PC-9 (cell line): ENCODE results near the gene SRBD1. TPM values are rescaled to one million over a fixed set of nuclear protein-coding genes. Genes with fewer than 3 reads are reported as not detected.

ENCODE experiments used
- BruUV-seq: library from RNA; stranded (reverse); fragments of 400-500 nt; replicated peaks from 2 replicates; lab custom pipeline; 2021; lab: Mats Ljungman, UMichigan
- CTCF ChIA-PET: fragments of 300-600 bp; sonication (Branson Sonifier 250); formaldehyde crosslinking; loops from one replicate; lab custom pipeline; 2022; ENCODE audit warnings: antibody characterized with exemption; lab: Charles Lee
- POLR2A ChIA-PET: fragments of 300-600 bp; sonication (Branson Sonifier 250); formaldehyde crosslinking; loops from one replicate; lab custom pipeline; 2022; ENCODE audit warnings: antibody characterized with exemption; ENCODE audit not compliant: unreplicated experiment; lab: Charles Lee
- DNase-seq, 2 experiments: peaks; one replicate each; pipeline versions ENCODE4 v3.0.0 to v3.0.0-alpha.2; 2015 to 2022; ENCODE audit warnings: mixed read lengths in 1 of 2
- H2AFZ ChIP-seq: fragments of 200-600 bp; sonication (generic); 2 replicates; pipeline ENCODE4 v1.8.1; 2017; ENCODE audit warnings: antibody characterized with exemption
- H3F3A ChIP-seq: fragments of 200-600 bp; sonication (generic); 2 replicates; pipeline ENCODE4 v1.8.1; 2017; ENCODE audit warnings: antibody characterized with exemption, mild to moderate bottlenecking, low read depth; ENCODE audit not compliant: insufficient read depth
- H3K27ac ChIP-seq: fragments of 200-600 bp; sonication (generic); 2 replicates; pipeline ENCODE4 v1.6.1; 2016; ENCODE audit warnings: mixed run types
- H3K27me3 ChIP-seq: fragments of 200-600 bp; sonication (generic); 2 replicates; pipeline ENCODE4 v1.6.1; 2016; ENCODE audit warnings: low read depth, mixed run types; ENCODE audit not compliant: insufficient read depth
- H3K36me3 ChIP-seq: fragments of 200-600 bp; sonication (generic); 2 replicates; pipeline ENCODE4 v1.6.1; 2016; ENCODE audit warnings: low read depth, mixed run types
- H3K4me1 ChIP-seq: fragments of 200-600 bp; sonication (generic); replicated peaks from 2 replicates; pipeline ENCODE4 v1.6.1; 2016; ENCODE audit warnings: mixed run types; ENCODE audit not compliant: insufficient read depth
- H3K4me2 ChIP-seq: fragments of 200-600 bp; sonication (generic); 2 replicates; pipeline ENCODE4 v1.6.1; 2017; ENCODE audit warnings: mixed run types
- H3K4me3 ChIP-seq: fragments of 200-600 bp; sonication (generic); 2 replicates; pipeline ENCODE4 v1.6.1; 2016; ENCODE audit warnings: mixed run types
- H3K79me2 ChIP-seq: fragments of 200-600 bp; sonication (generic); 2 replicates; pipeline ENCODE4 v1.6.1; 2017; ENCODE audit warnings: low read depth, mixed run types
- H3K9me2 ChIP-seq: fragments of 200-600 bp; sonication (generic); 2 replicates; pipeline ENCODE4 v1.8.1; 2017; ENCODE audit warnings: mild to moderate bottlenecking; ENCODE audit not compliant: insufficient read depth
- H3K9me3 ChIP-seq: fragments of 200-600 bp; sonication (generic); 2 replicates; pipeline ENCODE4 v1.8.1; 2016; ENCODE audit warnings: low read depth; ENCODE audit not compliant: insufficient read depth
- H4K20me1 ChIP-seq: fragments of 200-600 bp; sonication (generic); 2 replicates; pipeline ENCODE4 v1.8.1; 2017; ENCODE audit not compliant: insufficient read depth
- CTCF ChIP-seq: fragments of 200-600 bp; sonication (generic); conservative IDR thresholded peaks from 2 replicates; pipeline ENCODE4 v1.6.1; 2017; ENCODE audit warnings: mixed run types, antibody characterized with exemption, mild to moderate bottlenecking, moderate library complexity
- EZH2 ChIP-seq: fragments of 200-600 bp; sonication (generic); IDR thresholded peaks from 2 replicates; pipeline ENCODE4 v1.8.0; 2017; ENCODE audit warnings: antibody characterized with exemption, low read depth
- intact Hi-C: fragments of 100-400 bp; cut with micrococcal nuclease; formaldehyde crosslinking; loops from one replicate; pipeline ENCODE4 v1.10.0; 2022; ENCODE audit not compliant: unreplicated experiment
- total RNA-seq: library from RNA; stranded (reverse); gene quantifications from 2 replicates; pipeline ENCODE4 v1.2.3, GENCODE V29; 2021

Gene SRBD1
- total RNA-seq, 1 experiment from 2014 or later: 17.8 TPM

GRCh38 chr2:45403036-45403435 is 208.0 kb downstream of the SRBD1 start:
- H3F3A ChIP-seq: no peaks in the 10 kb centered on the region
- H3K4me2 ChIP-seq: no peak overlapping the region
- DNase-seq: no peak
- ChIA-PET CTCF (no interaction called here), POLR2A (interaction anchor here (0.7 kb wide), 1 partner anchor 747 kb away, joined by 6 read pairs; no protein-coding TSS in a partner anchor)
- BruUV-seq: no TSS peak
- H3K4me1 ChIP-seq: no peaks in the 10 kb centered on the region
- H3K36me3 ChIP-seq: 0 out of 2 replicates have a peak, but pooled peaks cover 1% of the 10 kb centered on the region
- TF ChIP-seq EZH2 (no peak), CTCF (no peak)
- intact Hi-C loops: no loop called here
- 0 out of 2 replicates have a peak, but pooled peaks cover 3% of the 10 kb centered on the region for H3K9me2 ChIP-seq
- no peaks in the 10 kb centered on the region for H3K9me3 ChIP-seq
- H3K79me2 ChIP-seq: no peaks in the 10 kb centered on the region
- H3K27me3 ChIP-seq: no peaks in the 10 kb centered on the region
- H2AFZ ChIP-seq: no peak overlapping the region
- H4K20me1 ChIP-seq: no peaks in the 10 kb centered on the region
- H3K4me3 ChIP-seq: no peak overlapping the region
- no peak overlapping the region for H3K27ac ChIP-seq

GRCh38 chr2:45401431-45401922 is 209.6 kb downstream of the SRBD1 start:
- Histone ChIP-seq H3K9me2 (0 out of 2 replicates have a peak, but pooled peaks cover 3% of the 10 kb centered on the region), H3K4me3 (no peak overlapping the region), H2AFZ (no peak overlapping the region), H3K79me2 (no peaks in the 10 kb centered on the region), H3K9me3 (no peaks in the 10 kb centered on the region), H3F3A (no peaks in the 10 kb centered on the region), H3K27ac (no peak overlapping the region), H3K4me1 (no peaks in the 10 kb centered on the region), H3K27me3 (no peaks in the 10 kb centered on the region), H4K20me1 (no peaks in the 10 kb centered on the region), H3K36me3 (no peaks in the 10 kb centered on the region), H3K4me2 (no peak overlapping the region)
- intact Hi-C loops: no loop called here
- POLR2A ChIA-PET: no interaction called here
- no peak for DNase-seq
- CTCF ChIA-PET: no interaction called here
- TF ChIP-seq EZH2: no peak
- no peak for TF ChIP-seq CTCF
- no TSS peak for BruUV-seq

- no peaks in the 10 kb centered on the region for H3K4me1 ChIP-seq
- no peaks in the 10 kb centered on the region for H3F3A ChIP-seq
- H3K27ac ChIP-seq: no peak overlapping the region
- DNase-seq: no peak
- H3K4me2 ChIP-seq: no peak overlapping the region
- H2AFZ ChIP-seq: no peak overlapping the region
- H3K9me2 ChIP-seq: no peaks in the 10 kb centered on the region
- ChIA-PET CTCF (no interaction called here), POLR2A (interaction anchor here (0.7 kb wide), 1 partner anchor 1216 kb away, joined by 4 read pairs; no protein-coding TSS in a partner anchor)
- no peaks in the 10 kb centered on the region for H4K20me1 ChIP-seq
- no peak overlapping the region for H3K4me3 ChIP-seq
- H3K79me2 ChIP-seq: no peaks in the 10 kb centered on the region
- H3K27me3 ChIP-seq: no peaks in the 10 kb centered on the region
- no peaks in the 10 kb centered on the region for H3K9me3 ChIP-seq
- BruUV-seq: no TSS peak
- no peaks in the 10 kb centered on the region for H3K36me3 ChIP-seq
- intact Hi-C loops: no loop called here
- TF ChIP-seq EZH2: no peak
- TF ChIP-seq CTCF: no peak
These were observed 211.9 kb downstream of the SRBD1 start for GRCh38 chr2:45399040-45399784.
